ENCODE results near the gene HSPD1.

Gene HSPD1

GRCh38 chr2:197515739-197516392, 16.2 kb upstream of the HSPD1 start, which contains the start of gene MOB4 (continued):
- peak; percentile 44; the same call in 1 of the 2 replicates for TF ChIP-seq ZBTB48 (tag by site-specific recombination; IDR thresholded peaks at IDR 0.05)
- TF ChIP-seq ZNF423 (tag by site-specific recombination; IDR thresholded peaks at IDR 0.05) = no peak
- no peak for TF ChIP-seq ZNF670 (tag by site-specific recombination; IDR thresholded peaks at IDR 0.05; ENCODE audit: low read depth)
- no peak for TF ChIP-seq AEBP2 (tag by site-specific recombination; IDR thresholded peaks at IDR 0.05; ENCODE audit: borderline replicate concordance)
- no peak; the same call in none of the 2 replicates for TF ChIP-seq KLF1 (tag by site-specific recombination; IDR thresholded peaks at IDR 0.05)
- TF ChIP-seq ZNF600 (tag by site-specific recombination; IDR thresholded peaks at IDR 0.05) = peak; percentile 84
- TF ChIP-seq TRIM28 (IDR thresholded peaks at IDR 0.05; ENCODE audit: borderline replicate concordance, low read length) = peak; percentile 93
- TF ChIP-seq ZNF48 (tag by site-specific recombination; IDR thresholded peaks at IDR 0.05) = no peak
- TF ChIP-seq ZNF10 (tag by site-specific recombination; IDR thresholded peaks at IDR 0.05) = no peak
- no peak for TF ChIP-seq ZNF544 (tag by site-specific recombination; IDR thresholded peaks at IDR 0.05)
- no peak for TF ChIP-seq ZNF16 (tag by site-specific recombination; IDR thresholded peaks at IDR 0.05; ENCODE audit: low read depth)
- no peak for TF ChIP-seq ZNF510 (tag by site-specific recombination; IDR thresholded peaks at IDR 0.05; ENCODE audit: insufficient replicate concordance)
- TF ChIP-seq ZNF416 (tag by site-specific recombination; IDR thresholded peaks at IDR 0.05) = no peak
- no peak for TF ChIP-seq ZNF174 (tag by site-specific recombination; IDR thresholded peaks at IDR 0.05)
- no peak for TF ChIP-seq ZNF404 (tag by site-specific recombination; IDR thresholded peaks at IDR 0.05)
- no peak for TF ChIP-seq MEIS1 (CRISPR knock-in tag; IDR thresholded peaks at IDR 0.05; ENCODE audit: borderline replicate concordance)
- no peak for TF ChIP-seq ZNF658 (tag by site-specific recombination; IDR thresholded peaks at IDR 0.05)
- no peak for TF ChIP-seq ZNF26 (tag by site-specific recombination; IDR thresholded peaks at IDR 0.05)
- no peak for TF ChIP-seq ZNF280C (tag by site-specific recombination; IDR thresholded peaks at IDR 0.05)
- 0 out of 2 replicates have a peak, but pooled peaks have one; percentile 12 for TF ChIP-seq ZNF18 (tag by site-specific recombination; IDR thresholded peaks at IDR 0.05)
- no peak for TF ChIP-seq ZNF248 (tag by site-specific recombination; IDR thresholded peaks at IDR 0.05)
- no peak for TF ChIP-seq REST (tag by site-specific recombination; IDR thresholded peaks at IDR 0.05)
- no peak for TF ChIP-seq ZNF23 (tag by site-specific recombination; IDR thresholded peaks at IDR 0.05; ENCODE audit: borderline replicate concordance)
- TF ChIP-seq ZFP41 (tag by site-specific recombination; IDR thresholded peaks at IDR 0.05; ENCODE audit: borderline replicate concordance) = no peak
- TF ChIP-seq ZNF37A (tag by site-specific recombination; IDR thresholded peaks at IDR 0.05) = no peak
- peak; percentile 78; the same call in 1 of the 2 replicates for TF ChIP-seq ZNF394 (tag by site-specific recombination; IDR thresholded peaks at IDR 0.05; ENCODE audit: borderline replicate concordance)
- TF ChIP-seq ZNF529 (tag by site-specific recombination; IDR thresholded peaks at IDR 0.05; ENCODE audit: insufficient replicate concordance) = no peak
- TF ChIP-seq ZNF623 (tag by site-specific recombination; IDR thresholded peaks at IDR 0.05) = 0 out of 2 replicates have a peak, but pooled peaks have one; percentile 13
- TF ChIP-seq HOXD13 (CRISPR knock-in tag; IDR thresholded peaks at IDR 0.05; ENCODE audit: borderline replicate concordance) = no peak; the same call in 1 of the 2 replicates
- peak; percentile 97 for TF ChIP-seq ZNF610 (tag by site-specific recombination; IDR thresholded peaks at IDR 0.05; ENCODE audit: borderline replicate concordance)
- TF ChIP-seq ZNF626 (tag by site-specific recombination; IDR thresholded peaks at IDR 0.05) = no peak
